ENCODE data around the gene STX8.
"Not testable (repeated sequence)": the region's sequence is repeated elsewhere in the genome, so short reads cannot be mapped to it uniquely, and the experiment has no call there.

STX8 gene

DNA sequence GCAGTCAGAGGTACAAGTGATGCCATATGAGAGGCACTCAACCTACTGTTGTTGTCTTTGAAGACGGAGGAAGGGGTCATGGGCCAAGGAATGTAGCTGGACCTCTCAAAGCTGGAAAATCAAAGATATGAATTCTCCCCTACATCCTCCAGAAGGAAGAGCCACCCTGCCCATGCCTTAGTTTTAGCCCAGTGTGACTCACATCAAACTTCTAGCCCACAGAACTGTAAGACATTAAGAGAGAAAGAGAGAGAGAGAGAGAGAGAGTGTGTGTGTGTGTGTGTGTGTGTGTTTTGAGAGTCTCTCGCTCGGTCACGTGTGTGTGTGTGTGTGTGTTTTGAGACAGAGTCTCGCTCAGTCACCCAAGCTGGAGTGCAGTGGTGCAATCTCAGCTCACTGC lies 87.1 kb downstream of the STX8 start:
- no peak for DNase-seq

DNA sequence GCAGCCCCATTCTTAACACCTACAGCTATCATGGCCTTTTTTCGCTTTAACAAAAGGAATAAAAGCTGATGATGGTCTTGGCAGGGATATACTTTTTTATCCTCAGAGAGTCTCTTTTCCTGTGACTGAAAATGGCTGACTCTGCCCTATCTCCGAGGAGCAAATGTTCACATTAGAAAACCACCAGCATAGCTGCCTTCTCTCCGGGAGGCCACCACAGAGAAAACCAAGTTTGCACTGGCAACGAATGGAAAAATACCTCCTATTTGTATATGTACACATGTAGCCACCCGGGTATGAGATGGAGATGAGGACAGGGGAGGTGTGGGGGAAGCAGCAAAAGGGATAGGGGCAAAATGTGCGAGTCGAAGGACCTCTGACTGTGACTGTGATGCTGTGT lies 88.2 kb downstream of the STX8 start:
- DNase-seq: no peak

DNA sequence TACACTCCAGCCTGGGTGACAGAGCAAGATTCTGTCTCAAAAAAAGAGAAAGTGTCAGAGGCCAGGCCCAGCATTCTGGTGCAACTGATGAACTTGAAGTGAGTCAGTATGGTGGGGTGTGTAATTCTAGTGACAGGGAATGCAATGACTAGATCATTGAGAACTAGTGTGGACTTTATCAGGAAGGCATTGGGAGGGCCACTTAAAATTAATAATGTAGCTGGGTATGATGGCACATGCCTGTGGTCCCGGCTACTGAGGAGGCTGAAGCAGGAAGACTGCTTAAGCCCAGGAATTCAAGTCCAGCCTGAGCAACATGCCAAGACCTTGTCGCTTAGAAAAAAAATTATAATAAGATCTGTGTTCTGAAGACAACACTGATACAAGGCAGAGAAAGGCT lies 90.8 kb downstream of the STX8 start:
- DNase-seq: no peak

DNA sequence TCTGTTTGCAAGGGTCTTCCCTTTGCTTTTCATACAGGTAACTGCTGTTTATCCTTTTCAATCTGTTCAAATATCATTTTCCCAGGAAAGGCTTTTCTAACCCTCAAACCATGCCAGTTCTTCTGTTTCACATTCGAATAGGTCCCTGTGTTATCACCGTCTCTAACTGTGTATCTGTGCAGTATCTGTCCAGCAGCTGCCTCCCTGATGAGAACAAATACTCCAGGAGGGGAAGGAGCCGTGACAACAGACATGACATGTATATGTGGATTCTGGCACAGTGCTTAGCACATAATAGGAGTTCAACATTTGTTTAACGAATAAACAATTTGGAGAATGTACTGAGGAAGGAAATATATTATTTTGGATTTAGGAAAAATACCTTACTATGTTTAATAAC lies 95.7 kb downstream of the STX8 start:
- no peak for DNase-seq

DNA sequence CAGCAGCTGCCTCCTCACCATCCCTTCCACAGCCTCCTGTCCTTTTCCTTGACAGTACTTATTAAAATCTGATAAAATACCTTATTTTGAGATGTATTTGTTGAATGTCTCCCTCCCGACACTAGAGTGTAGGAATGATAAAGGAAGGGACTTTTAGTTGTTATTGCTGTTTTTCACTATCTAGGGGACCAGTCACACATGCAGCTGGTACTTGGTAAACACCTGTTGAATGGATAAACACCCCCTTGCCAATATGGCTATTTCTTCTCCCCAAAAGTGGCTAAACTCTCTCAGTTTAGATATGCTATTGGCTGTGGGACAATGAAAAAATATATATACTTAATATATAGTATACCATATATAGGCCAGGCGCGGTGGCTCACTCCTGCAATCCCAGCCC lies 96.7 kb downstream of the STX8 start:
- DNase-seq: no peak

DNA sequence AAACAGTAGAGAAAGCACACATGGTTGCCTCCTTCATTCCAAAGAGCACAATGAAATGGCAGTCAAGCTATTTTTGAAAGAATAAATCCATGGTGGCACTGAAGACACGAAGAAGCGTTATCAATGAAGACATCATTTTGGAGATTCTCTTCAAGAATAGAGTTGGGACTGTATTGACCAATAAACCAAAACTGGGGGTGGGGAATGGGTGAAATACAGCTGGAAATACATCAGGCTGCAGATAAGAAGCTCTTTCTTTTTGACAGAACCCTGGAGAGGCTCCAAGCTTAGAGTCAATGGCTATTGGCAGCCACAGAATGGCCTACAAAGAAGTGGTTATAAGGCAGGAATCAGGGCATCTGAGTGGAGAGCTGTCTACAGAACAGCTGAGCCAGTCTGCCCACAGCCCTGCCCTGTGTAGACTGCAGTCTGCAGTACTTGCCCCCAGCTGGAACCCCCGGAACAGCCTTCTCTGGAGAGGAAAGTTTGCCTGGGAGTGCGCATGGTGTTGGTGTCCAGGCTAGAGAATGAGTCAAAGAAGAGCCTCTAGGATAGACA lies 100.4 kb downstream of the STX8 start:
- no peak for DNase-seq

DNA sequence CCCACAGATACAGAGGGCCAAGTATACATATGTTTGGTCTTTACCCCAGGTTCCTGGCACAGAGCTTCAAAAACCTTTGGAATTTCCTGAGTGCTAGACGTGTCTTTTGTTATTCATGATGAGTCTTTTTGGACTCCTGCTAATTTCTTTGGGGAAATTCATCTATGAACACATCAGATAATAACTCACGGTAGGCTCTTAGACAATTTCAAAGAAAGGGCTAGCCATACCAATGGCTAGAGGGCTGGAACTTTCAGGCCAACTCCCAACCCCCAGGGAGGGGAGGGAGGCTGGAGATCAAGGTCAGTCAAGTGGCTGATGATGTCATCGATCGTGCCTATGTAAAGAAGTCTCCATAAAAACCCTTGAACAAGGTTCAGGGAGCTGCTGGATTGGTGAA lies 101.9 kb downstream of the STX8 start:
- DNase-seq: no peak

DNA sequence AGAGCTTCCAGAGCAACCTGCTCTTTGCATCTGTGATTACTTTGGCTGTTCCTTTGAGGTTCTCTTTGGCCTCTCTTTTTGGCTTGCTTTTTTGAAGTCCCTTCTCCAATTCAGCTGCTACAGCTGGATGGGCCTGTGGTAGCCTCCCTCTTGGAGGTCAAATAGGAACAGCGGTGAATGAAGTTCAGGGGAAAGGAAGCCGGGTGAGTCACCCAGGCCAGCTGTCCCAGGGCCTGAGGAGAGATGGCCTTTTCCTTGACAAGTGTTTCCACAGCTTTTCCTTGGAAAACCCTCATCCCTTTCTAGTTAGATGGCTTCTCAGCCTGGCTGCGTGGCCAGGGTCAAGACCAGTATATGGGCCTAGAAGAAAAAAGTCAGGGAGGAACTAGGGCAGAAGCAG lies 103.1 kb downstream of the STX8 start:
- no peak for DNase-seq

DNA sequence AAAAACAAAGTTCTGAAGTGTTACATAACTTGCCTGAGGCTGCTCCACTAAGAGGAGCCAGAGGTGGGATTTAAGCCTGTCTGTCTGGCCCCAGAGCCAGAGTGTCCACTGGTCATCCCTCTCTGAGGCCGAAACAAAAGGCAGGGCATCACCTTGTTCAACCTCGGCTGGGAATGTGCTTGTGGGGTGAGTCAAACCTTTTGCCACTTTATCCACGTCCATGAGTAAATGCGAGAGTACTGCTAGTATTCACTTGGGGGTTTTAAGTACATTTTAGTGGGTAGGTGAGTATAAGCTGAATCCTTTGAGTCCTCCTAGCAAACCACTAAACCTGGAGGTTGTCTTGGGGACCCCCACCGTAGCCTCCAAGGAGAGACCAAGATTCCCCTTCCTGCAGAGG lies 103.5 kb downstream of the STX8 start:
- DNase-seq: no peak

DNA sequence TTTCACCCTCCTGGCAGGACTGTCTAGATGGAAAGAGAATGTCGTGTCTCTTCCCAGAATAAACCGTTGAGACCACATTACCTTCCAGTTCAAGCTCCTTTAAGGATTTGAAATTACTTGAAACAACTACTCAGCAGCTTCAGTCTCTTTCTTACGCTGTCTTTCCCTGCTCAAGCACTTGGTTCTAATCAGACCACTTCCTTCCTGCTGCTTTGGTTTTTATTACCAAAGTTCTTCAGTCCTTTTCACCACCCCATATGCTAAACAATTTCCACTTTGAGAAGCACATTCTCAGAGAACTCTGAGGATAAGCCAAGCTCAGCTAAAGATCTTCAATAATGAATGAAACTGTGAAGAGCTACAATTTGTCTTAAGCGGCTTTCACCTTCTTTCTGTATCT lies 105.4 kb downstream of the STX8 start:
- DNase-seq: no peak

DNA sequence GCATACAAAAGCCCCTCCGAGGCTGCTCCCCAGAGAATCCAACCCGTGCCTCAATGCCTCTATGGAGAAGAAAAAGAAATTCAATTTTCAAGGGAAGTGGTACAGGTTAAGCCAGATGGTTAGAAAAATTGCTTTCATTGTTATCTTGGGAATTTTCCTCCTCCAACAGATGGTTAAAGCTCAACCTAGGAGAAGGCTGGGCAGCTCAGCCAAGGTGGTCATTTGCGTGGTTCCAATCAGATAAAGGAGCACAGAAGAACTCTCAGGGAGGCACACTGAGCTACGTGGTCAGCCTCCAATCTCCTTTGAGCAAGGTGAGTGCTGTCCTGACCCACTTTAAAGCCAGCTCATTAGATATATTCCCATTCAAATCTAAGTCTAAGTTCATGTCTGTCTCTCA lies 106.7 kb downstream of the STX8 start:
- no peak for DNase-seq

DNA sequence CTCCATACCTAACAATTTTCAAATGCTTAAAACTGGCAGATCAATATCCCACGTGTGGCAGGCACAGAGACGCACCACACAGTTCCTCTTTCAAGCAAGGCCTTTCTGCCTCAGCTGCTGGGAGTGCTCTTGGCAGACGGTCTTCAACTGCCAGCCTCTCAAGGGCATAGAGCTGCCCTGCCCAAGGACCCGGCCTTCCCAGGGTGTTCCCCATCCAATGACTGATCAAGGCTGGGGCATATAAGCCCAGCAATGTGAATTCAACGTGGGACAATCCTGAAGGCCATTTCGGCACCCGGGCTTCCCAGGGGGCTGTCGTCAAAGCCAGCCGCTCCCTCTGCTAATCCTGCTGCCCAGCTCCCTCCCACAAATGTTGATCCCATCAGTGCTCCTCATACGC lies 107.1 kb downstream of the STX8 start:
- no peak for DNase-seq

DNA sequence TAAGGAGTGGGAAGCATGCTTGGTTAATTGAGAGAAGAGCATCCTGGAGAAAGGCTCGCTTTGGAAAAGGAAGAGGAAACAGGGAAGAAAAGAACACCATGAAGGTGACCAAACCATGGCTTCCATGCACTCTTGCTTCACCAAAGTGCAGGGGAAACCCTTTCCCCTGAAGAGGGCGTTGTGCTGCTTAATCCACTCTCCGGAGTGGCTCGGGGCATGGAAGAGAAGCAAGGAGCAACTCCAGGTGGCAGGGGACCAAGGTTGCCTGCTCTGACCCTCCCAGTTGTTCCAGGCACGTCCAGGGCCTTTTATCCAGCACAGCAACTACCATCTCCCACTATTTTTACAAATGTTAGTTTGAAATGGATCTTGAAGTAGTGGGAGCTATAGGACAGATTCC lies 108.1 kb downstream of the STX8 start:
- DNase-seq: no peak

DNA sequence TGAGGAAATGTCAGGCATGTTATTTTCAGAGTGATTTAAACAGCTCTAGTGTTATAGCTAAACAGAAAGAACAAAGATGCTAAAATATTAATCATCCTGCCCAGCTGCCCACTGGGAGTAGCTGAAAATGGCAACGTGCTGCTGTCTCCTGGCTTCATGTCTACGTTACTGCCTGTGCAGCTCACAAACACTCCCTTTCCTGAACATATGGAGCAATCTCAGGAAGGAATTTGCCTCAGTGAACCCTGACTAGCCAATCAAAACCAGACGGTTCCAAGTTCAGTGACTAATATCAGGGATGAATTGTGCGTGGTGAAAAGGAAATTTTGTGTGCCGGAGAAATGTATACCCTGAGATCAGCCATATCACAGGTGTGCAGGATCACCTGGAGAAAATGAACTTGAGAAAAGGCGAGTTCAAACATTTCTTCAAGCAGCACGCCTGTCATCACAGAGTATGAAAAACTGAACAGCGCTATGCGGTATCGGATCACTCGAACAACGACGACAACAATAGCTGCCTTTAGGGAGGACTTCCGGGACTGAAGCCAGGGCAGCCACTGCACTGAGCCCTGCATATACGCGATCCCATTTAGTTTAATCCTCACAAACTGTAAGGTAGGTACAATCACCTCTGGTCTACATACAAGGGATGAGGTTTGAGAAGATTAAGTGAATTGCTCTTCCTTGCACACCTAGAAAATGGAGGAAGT lies 110.3 kb downstream of the STX8 start:
- no peak for DNase-seq

DNA sequence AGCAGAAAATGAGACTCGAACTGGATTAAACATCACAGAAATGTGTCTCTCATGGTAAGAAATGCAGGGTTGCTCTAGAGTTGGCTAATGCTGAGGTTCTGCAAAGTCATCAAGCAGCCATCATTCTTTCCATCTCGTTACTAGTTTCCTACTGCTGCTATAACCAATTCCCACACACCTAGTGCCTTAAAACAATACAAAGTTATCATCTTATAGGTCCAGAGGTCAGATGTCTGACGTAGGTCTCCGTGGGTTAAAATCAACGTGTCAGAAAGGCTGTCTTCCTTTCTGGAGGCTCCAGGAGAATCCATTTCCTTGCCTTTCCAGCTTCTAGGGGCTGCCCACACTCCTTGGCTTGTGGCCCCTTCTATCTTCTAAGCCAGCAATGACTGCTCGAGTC lies 118.6 kb downstream of the STX8 start:
- no peak for DNase-seq

DNA sequence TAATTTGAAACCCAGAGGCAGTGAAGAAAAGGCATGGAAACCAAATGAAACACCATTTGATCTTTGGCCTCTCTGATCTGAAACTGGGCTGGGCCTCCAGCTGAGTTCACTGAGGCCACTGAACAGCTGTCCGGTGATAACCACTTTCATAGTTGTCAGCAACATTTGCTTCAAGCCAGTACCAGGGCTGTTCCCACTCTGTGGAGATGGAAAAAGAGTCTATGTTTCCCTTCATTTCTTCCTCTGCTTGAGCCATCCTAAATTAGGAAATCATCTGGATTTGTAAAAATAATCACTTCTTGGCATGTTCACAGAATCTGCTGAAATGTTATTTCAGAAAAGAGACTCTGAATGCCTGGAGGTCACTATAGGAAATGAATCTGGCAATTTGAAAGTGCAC lies 119.3 kb downstream of the STX8 start:
- no peak for DNase-seq

DNA sequence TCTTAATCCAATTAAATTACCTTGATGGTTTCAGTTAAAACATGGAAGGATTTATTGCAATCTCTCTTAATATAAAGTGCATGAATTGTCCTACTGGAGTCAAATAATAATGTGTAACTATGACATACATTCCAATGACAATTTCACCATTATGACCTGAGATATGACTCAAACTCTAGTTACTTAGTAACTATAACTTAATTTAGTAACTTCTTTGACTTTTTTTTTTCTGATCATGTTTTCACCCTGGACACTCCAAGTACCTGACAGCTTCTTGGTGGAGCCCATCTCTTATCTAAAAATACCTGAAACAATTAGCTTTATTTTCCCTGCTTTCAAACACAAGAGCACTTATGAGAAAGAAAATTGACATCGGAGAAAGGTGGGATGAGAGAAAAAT lies 123.7 kb downstream of the STX8 start:
- DNase-seq: peak in 1 of 2 donors; percentile 4

DNA sequence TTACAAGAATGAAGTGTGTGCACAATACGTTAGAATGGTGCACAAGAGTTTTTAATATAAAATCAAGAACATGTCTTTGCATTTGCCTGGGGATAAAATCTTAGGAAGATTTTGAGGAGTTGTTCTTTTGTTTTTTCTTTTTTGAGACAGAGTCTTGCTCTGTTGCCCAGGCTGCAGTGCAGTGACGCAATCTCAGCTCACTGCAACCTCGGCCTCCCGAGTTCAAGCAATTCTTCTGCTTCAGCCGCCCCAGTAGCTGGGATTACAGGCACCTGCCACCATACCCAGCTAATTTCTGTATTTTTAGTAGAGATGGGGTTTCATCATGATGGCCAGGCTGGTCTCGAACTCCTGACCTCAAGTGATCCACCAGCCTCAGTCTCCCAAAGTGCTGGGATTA lies 128.3 kb downstream of the STX8 start:
- not testable (repeated sequence) for DNase-seq

DNA sequence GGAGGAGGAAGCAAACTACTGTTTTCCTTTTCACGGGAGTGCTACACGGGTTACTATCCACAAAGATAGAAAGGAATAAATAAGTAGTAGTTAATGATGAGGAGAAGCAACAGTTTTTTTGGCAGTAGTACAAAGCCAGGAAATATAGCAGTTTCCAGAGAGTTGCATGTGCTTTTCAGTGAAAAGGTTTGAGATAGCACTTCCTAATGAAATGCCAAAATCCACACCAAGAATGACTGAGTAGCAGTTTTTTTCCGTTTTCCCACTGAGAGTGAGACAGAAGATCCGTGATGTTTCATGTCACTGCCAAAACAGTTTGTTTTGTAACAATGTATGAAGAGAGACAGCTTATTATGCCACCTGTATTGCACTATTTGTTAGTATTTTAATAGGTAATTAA lies 129.1 kb downstream of the STX8 start:
- no peak for DNase-seq

DNA sequence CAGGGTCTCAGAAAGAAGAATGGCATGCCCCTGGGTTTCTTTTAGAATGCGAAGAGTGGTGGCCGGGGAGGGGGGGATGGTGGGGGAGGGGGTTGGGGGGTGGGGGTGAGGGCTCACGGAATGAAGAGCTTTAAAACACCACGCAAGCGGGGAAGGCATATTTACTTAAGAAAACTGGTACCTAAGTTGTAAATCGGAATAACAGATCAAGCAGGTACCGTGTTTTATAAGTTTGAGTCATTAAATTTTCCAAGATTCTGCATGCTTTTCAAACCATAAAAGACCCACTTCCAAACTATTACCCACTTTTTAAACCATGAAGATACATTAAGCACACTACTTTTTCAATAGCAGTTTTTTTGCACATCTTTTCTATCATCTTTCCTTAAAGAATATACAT lies 130.2 kb downstream of the STX8 start:
- no peak for DNase-seq

DNA sequence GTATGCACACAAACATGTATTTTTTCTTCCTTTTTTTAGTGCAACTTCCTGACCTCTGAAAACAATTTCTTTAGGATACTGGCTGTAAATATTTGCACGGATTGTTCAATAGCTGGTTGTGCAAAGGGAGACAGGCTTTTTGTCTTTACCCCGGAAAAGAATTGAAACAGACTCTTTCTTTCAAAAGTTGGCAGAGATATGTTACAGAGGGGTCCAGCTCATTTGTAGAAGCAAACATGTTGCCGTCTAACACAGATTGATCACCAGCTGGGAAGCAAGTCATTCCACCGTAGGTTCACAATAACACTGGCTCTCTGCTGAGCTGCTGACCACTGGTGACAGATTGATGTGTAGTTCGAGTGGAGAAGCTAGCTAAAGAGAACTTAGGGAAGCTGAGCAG lies 130.9 kb downstream of the STX8 start:
- DNase-seq: no peak

DNA sequence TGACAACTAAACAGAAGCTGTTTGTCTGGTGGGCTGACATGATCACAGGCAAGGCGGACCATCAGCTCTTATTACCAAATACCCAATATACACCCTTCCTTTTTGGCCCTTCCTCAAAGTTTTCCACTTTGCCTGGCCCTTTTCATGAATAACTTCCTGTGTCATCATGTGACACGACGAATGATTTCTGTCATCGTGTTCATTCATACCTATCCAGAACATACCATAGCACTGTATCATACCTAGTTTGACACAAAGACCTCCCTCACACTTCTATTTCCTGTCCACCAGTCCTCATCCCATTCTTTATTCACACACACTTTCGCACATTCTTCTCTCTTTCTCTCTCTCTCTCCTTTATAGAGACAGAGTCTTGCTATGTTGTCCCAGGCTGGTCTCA lies 131.8 kb downstream of the STX8 start:
- DNase-seq: no peak

DNA sequence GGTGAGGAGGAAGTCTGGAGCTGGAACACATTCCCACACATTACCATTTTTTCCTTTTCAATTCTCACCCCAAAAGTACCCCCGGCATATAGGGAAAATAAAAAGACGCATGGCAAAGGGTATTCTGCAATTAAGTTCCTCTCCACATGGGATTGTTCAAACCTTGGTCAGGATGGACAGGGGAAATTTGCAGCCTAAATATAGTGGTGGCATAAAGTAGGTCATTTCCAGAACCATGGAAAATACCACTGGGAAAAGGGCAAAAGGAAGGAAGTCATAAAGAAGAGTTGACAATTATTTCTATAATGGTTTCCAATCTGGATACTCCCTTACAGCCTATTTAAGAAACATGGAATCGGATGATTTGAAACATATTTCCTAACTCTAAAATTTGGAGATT lies 135.8 kb downstream of the STX8 start:
- DNase-seq: no peak

DNA sequence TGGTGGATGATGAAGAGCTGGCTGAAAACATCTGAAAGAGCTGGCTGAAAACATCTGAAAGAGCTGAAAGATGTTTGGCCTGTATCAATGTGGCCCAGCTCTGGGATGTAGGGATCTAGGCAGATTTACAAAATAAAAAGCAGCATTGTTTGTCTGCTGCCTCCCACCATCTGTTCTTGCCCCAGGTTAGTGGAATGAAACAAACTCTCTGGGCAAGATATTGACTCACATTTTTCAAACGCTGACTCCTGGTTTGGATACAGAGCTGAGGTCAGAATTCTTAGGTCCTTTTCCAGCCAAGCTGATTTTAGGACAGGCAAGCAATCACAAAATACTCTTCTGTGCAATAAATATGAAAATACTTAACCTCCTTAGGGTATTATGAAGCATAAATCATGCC lies 139.0 kb downstream of the STX8 start:
- DNase-seq: no peak

DNA sequence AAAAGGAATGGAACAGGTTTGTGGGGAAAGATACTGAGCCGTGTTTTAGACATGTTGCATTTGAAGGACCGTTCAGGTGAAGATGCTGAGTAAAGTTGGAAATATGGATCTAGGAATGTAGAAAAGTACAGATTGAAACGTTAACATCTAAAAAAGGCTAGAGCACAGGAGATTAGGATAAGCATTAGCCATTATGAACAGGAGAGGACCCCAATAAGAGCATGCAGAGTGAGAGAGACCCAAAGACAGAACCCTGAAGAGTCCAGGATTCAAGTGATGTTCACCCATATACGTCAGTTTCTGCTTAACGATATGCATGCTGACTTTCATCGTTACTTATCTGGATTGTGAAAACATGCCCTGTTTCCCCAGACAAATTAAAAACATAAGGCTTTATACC lies 140.5 kb downstream of the STX8 start:
- no peak for DNase-seq
